ENCODE measurements around the gene TANGO2. TPM values are rescaled to one million over a fixed set of nuclear protein-coding genes. Genes with fewer than 3 reads are reported as not detected.

TANGO2 gene
- total RNA-seq, 1 experiment from 2014 or later = 14.6 TPM

DNA sequence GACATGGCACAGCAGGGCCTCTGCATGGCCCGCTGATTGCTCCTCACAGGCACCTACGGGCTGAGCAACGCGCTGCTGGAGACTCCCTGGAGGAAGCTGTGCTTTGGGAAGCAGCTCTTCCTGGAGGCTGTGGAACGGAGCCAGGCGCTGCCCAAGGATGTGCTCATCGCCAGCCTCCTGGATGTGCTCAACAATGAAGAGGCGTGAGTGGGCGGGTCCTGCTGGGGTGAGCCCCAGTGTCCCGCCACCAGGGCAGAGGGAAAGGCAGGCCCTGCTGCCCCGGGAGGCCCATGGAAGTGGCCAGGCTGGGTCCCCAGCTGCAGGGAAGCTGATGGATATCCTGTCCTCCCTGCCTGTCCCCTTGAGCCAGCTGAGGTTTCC is 40.6 kb downstream of the TANGO2 start:
- no peaks in the 10 kb centered on the region for H3K79me2 ChIP-seq (ENCODE audit: insufficient read depth, low read length)
- no peak overlapping the region for H3K56ac ChIP-seq (ENCODE audit: insufficient read length, low read depth, low read length)
- no peak overlapping the region for H2AFZ ChIP-seq (ENCODE audit: low read length)
- no peak overlapping the region for H2BK12ac ChIP-seq (ENCODE audit: insufficient read length, low read depth, low read length)
- H3K14ac ChIP-seq (ENCODE audit: insufficient read depth, low read length) = no peak overlapping the region
- no peak overlapping the region for H3T11ph ChIP-seq (ENCODE audit: low read length)
- no peak overlapping the region for H2BK15ac ChIP-seq (ENCODE audit: low read depth, low read length)
- H3K4me2 ChIP-seq (ENCODE audit: insufficient read depth, insufficient read length, low read length) = no peak overlapping the region
- no peak overlapping the region for H2BK5ac ChIP-seq (ENCODE audit: insufficient read length, low read length)
- H3K79me1 ChIP-seq (ENCODE audit: insufficient read depth, low read depth, low read length, poor library complexity, severe bottlenecking) = no peaks in the 10 kb centered on the region
- WGBS (ENCODE audit: extremely low coverage, insufficient read length, low lambda C conversion rate) = no CpG with 5 or more reads among the region's 11 CpGs
- H3K4me1 Mint-ChIP-seq = no peaks in the 10 kb centered on the region
- TF ChIP-seq, protein P1, sequence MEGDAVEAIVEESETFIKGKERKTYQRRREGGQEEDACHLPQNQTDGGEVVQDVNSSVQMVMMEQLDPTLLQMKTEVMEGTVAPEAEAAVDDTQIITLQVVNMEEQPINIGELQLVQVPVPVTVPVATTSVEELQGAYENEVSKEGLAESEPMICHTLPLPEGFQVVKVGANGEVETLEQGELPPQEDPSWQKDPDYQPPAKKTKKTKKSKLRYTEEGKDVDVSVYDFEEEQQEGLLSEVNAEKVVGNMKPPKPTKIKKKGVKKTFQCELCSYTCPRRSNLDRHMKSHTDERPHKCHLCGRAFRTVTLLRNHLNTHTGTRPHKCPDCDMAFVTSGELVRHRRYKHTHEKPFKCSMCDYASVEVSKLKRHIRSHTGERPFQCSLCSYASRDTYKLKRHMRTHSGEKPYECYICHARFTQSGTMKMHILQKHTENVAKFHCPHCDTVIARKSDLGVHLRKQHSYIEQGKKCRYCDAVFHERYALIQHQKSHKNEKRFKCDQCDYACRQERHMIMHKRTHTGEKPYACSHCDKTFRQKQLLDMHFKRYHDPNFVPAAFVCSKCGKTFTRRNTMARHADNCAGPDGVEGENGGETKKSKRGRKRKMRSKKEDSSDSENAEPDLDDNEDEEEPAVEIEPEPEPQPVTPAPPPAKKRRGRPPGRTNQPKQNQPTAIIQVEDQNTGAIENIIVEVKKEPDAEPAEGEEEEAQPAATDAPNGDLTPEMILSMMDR (conservative IDR thresholded peaks at IDR 0.05) = no peak
- H3K4me1 ChIP-seq (ENCODE audit: insufficient read depth, low read length) = no peaks in the 10 kb centered on the region
- no peaks in the 10 kb centered on the region for H3K23me2 ChIP-seq (ENCODE audit: insufficient read length, low read depth, low read length, poor library complexity, severe bottlenecking)
- no peak overlapping the region for H4K91ac ChIP-seq (ENCODE audit: insufficient read length, low read depth, low read length)
- H3K9ac ChIP-seq (ENCODE audit: extremely low read depth, insufficient read length, low read length) = no peak overlapping the region
- no peaks in the 10 kb centered on the region for H3K27me3 ChIP-seq (ENCODE audit: insufficient read depth, low read length)
- no peak overlapping the region for H3K27ac ChIP-seq (ENCODE audit: insufficient read length, low read depth, low read length)
- no peak overlapping the region for H3K4ac ChIP-seq (ENCODE audit: low read depth, low read length)
- no peak overlapping the region for H2AK5ac ChIP-seq (ENCODE audit: insufficient read length, low read length)
- H2BK120ac ChIP-seq (ENCODE audit: low read depth, low read length, poor library complexity, severe bottlenecking) = no peak overlapping the region
- H3K27me3 Mint-ChIP-seq (ENCODE audit: low read depth) = no peaks in the 10 kb centered on the region; the same call in 1 of the 2 replicates
- no peak overlapping the region for H3K4me3 Mint-ChIP-seq
- DNase-seq = no peak
- H3K23ac ChIP-seq (ENCODE audit: insufficient read length, low read depth, low read length) = no peak overlapping the region
- H3K9me3 ChIP-seq (ENCODE audit: control insufficient read depth, low read depth, low read length) = no peaks in the 10 kb centered on the region
- no peak overlapping the region for H4K5ac ChIP-seq (ENCODE audit: insufficient read length, low read depth, low read length)
- H4K20me1 ChIP-seq (ENCODE audit: control insufficient read depth, insufficient read depth, insufficient read length) = no peaks in the 10 kb centered on the region
- no peak overlapping the region for H4K8ac ChIP-seq (replicated peaks; ENCODE audit: insufficient read length, low read depth, low read length)
- no peak overlapping the region for H2BK20ac ChIP-seq (ENCODE audit: low read depth, low read length, poor library complexity, severe bottlenecking)
- no peaks in the 10 kb centered on the region for H3K9me3 Mint-ChIP-seq
- no peak overlapping the region for H3K27ac Mint-ChIP-seq
- H3K18ac ChIP-seq (ENCODE audit: insufficient read length, low read depth, low read length) = no peak overlapping the region
- H3K36me3 Mint-ChIP-seq (ENCODE audit: insufficient read depth in 1 of 3, low read depth in 3 of 3) = peaks cover 0 to 5% (median 3%) of the 10 kb centered on the region in 3 experiments; a peak in 2 of 7 replicates
